ENCODE results near the gene UBAC1.

The UBAC1 gene

GRCh38 chr9:135961277-135961715 lies at the start of gene UBAC1:
UBAC1 (minus strand) TSS chr9:135961373; CDS start chr9:135961162, 211 bp downstream.
- DNase-seq (ENCODE audit: low spot score), result peak; percentile 96

- no peak for DNase-seq (ENCODE audit: low spot score)
These were observed 49.6 kb upstream of the UBAC1 start for GRCh38 chr9:136010615-136011361.

GRCh38 chr9:136010176-136010575 lies 49.0 kb upstream of the UBAC1 start:
- DNase-seq (ENCODE audit: low spot score), result no peak

- DNase-seq (ENCODE audit: low spot score), result no peak
These were observed 48.3 kb upstream of the UBAC1 start for GRCh38 chr9:136009516-136009915.

- DNase-seq (ENCODE audit: low spot score), result no peak
These were observed 47.5 kb upstream of the UBAC1 start for GRCh38 chr9:136008693-136008997.

- no peak for DNase-seq (ENCODE audit: low spot score)
These were observed 46.9 kb upstream of the UBAC1 start for GRCh38 chr9:136007934-136008692.

- DNase-seq (ENCODE audit: low spot score), result no peak
These were observed 46.2 kb upstream of the UBAC1 start for GRCh38 chr9:136007276-136007933.

GRCh38 chr9:136006169-136006568 lies 45.0 kb upstream of the UBAC1 start:
- no peak for DNase-seq (ENCODE audit: low spot score)

GRCh38 chr9:136004712-136005111 lies 43.5 kb upstream of the UBAC1 start:
- no peak for DNase-seq (ENCODE audit: low spot score)

- DNase-seq (ENCODE audit: low spot score), result no peak
These were observed 43.0 kb upstream of the UBAC1 start for GRCh38 chr9:136004219-136004618.

- DNase-seq (ENCODE audit: low spot score), result no peak
These were observed 42.4 kb upstream of the UBAC1 start for GRCh38 chr9:136003411-136004218.

- no peak for DNase-seq (ENCODE audit: low spot score)
These were observed 41.7 kb upstream of the UBAC1 start for GRCh38 chr9:136002881-136003280.

- no peak for DNase-seq (ENCODE audit: low spot score)
These were observed 41.0 kb upstream of the UBAC1 start for GRCh38 chr9:136002215-136002614.

- DNase-seq (ENCODE audit: low spot score), result no peak
These were observed 40.1 kb upstream of the UBAC1 start for GRCh38 chr9:136001231-136001630.

- DNase-seq (ENCODE audit: low spot score), result no peak
These were observed 37.4 kb upstream of the UBAC1 start for GRCh38 chr9:135998410-135999071.

- no peak for DNase-seq (ENCODE audit: low spot score)
These were observed 36.8 kb upstream of the UBAC1 start for GRCh38 chr9:135998016-135998380.

GRCh38 chr9:135997090-135998015 lies 36.2 kb upstream of the UBAC1 start:
- DNase-seq (ENCODE audit: low spot score), result no peak

- DNase-seq (ENCODE audit: low spot score), result no peak
These were observed 34.6 kb upstream of the UBAC1 start for GRCh38 chr9:135995816-135996215.

- no peak for DNase-seq (ENCODE audit: low spot score)
These were observed 33.5 kb upstream of the UBAC1 start for GRCh38 chr9:135994501-135995192.
